Activated CD8-positive, alpha-beta T cell treated with anti-CD3 and anti-CD28 coated beads, Interleukin-2, amount 10 ng/mL, durations not matched to agents 7 days and 5 days (primary cell): ENCODE measurements around the gene TOMM22. TPM values are rescaled to one million over a fixed set of nuclear protein-coding genes. Genes with fewer than 3 reads are reported as not detected.
A peak's percentile ranks its signal among the peaks of the same experiment; 100 is the strongest.

Source experiments
- ATAC-seq: fragments of 150-1000 bp; cut with Tn5 transposase; one replicate; pipeline ENCODE4 v1.10.0; 2021; ENCODE audit warnings: moderate library complexity
- CTCF ChIA-PET: fragments of 350-600 bp; sonication (Branson Sonifier 250); formaldehyde crosslinking; loops from one replicate; lab custom pipeline; 2021; ENCODE audit warnings: antibody characterized with exemption; lab: Charles Lee
- POLR2A ChIA-PET: fragments of 350-600 bp; sonication (Branson Sonifier 250); formaldehyde crosslinking; loops from one replicate; lab custom pipeline; 2021; ENCODE audit warnings: antibody characterized with exemption; lab: Charles Lee
- DNase-seq: peaks from one replicate; pipeline ENCODE4 v3.0.0-alpha.2; 2020
- H3K27ac Mint-ChIP-seq: one replicate; pipeline ENCODE4 v1.8.0; 2021; ENCODE audit warnings: mild to moderate bottlenecking, mixed read lengths
- H3K27me3 Mint-ChIP-seq: one replicate; pipeline ENCODE4 v1.8.0; 2021; ENCODE audit warnings: low read depth, mixed read lengths
- H3K36me3 Mint-ChIP-seq: one replicate; pipeline ENCODE4 v1.8.0; 2021; ENCODE audit warnings: low read depth, mixed read lengths
- H3K4me1 Mint-ChIP-seq: one replicate; pipeline ENCODE4 v1.8.0; 2021; ENCODE audit warnings: low read depth, mixed read lengths
- H3K4me3 Mint-ChIP-seq: one replicate; pipeline ENCODE4 v1.8.0; 2021; ENCODE audit warnings: mild to moderate bottlenecking, mixed read lengths
- H3K9me3 Mint-ChIP-seq: one replicate; pipeline ENCODE4 v1.8.0; 2022; ENCODE audit warnings: mixed read lengths; ENCODE audit not compliant: insufficient read depth
- total RNA-seq, 2 experiments: library from RNA; stranded (reverse); gene quantifications; one replicate each; pipeline ENCODE4 v1.2.3, GENCODE V29; 2021

TOMM22 gene
- total RNA-seq, 2 experiments from 2014 or later = 91.3 to 98.7 TPM

GRCh38 chr22:38727123-38727522 lies 45.4 kb downstream of the TOMM22 start:
- DNase-seq (no peak), ATAC-seq (no peak)
- ChIA-PET POLR2A (interaction anchor here (6.0 kb wide), 1 partner anchor 6 kb away, joined by 41 read pairs; no protein-coding TSS in a partner anchor), CTCF (no interaction called here)
- Mint-ChIP-seq H3K4me3 (no peak overlapping the region), H3K36me3 (peaks cover 67% of the 10 kb centered on the region), H3K27me3 (no peaks in the 10 kb centered on the region), H3K4me1 (no peaks in the 10 kb centered on the region), H3K9me3 (no peaks in the 10 kb centered on the region), H3K27ac (no peak overlapping the region)

DNA sequence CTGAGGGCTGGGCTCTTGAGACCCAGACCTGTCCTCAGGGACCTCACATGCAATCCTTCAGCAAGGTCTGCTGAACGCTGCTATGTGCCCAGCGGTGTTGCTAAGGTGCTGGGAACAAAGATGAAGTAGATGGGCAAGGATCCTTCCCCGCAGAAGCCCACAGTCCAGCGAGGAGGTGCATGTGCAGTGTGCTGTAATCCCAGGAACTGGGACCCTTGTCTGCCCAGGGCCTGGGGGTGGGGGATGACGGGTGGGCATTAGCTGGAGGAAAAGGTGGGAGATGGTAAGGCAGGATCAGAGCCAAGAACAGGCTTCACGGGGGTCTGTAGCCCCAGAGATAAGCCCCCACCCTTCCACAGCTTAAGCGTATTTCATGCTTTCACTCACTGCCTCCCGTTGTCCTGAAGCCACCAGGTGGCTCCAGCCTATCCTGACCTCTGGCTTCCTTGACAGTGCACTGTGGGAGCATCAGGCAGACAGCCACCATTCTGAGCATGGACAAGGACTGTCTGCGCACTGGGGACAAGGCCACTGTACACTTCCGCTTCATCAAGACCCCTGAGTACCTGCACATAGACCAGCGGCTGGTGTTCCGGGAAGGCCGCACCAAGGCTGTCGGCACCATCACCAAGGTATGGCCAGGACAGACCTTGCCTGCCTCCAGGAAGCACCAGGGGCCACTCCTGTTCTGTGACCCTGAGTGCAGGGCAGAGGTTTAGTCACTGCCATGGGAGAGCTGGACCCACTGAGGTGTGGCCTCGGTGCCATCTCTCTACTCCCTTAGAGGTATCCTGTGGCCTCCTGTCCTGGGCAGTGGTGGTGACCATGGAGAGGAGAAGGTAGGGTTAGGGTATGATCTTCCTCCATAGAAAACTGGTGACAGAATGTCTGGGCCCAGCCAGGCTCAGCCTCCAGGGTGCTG lies 46.0 kb downstream of the TOMM22 start:
- no peak for ATAC-seq
- no peaks in the 10 kb centered on the region for H3K9me3 Mint-ChIP-seq
- ChIA-PET POLR2A (interaction anchor here (16.4 kb wide), 1 partner anchor 25 kb away, joined by 307 read pairs; the partner anchor contains the start of gene SUN2), CTCF (no interaction called here)
- H3K4me1 Mint-ChIP-seq = no peaks in the 10 kb centered on the region
- H3K36me3 Mint-ChIP-seq = peaks cover 65% of the 10 kb centered on the region
- no peak for DNase-seq
- H3K27ac Mint-ChIP-seq = peak overlapping the region; percentile 28
- no peak overlapping the region for H3K4me3 Mint-ChIP-seq
- no peaks in the 10 kb centered on the region for H3K27me3 Mint-ChIP-seq

GRCh38 chr22:38728871-38729796 lies 47.4 kb downstream of the TOMM22 start:
- Mint-ChIP-seq H3K27ac (peak overlapping the region; percentile 16), H3K4me1 (peaks cover 8% of the 10 kb centered on the region), H3K36me3 (peaks cover 69% of the 10 kb centered on the region), H3K4me3 (no peak overlapping the region), H3K9me3 (no peaks in the 10 kb centered on the region), H3K27me3 (no peaks in the 10 kb centered on the region)
- CTCF ChIA-PET = no interaction called here
- ATAC-seq = no peak
- no peak for DNase-seq
- POLR2A ChIA-PET = interaction anchor here (1.8 to 16.4 kb wide), 2 partner anchors 14 to 23 kb away, joined by 6 to 307 read pairs; partner anchors contain the start of gene SUN2

DNA sequence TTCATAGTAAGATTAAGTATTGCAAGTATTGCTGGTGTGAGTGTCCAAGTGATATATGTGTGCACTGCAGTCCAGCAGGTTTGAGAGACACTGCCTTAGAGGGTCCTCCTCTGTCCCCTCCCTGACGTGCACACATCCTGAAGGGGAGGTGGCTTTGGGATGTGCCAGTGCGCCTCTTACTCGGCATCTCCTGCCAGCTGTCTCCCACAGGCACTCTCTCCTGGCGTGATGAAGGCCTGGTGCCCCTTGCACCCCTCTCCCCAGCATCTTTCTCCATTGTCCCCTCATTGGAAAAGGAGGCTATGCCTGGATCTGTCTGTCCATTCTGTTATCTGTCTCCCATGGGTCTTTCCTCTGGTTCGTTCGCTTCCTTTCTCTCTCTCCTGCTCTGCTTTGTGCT lies 48.2 kb downstream of the TOMM22 start:
- no peaks in the 10 kb centered on the region for H3K9me3 Mint-ChIP-seq
- no peak overlapping the region for H3K4me3 Mint-ChIP-seq
- ATAC-seq (no peak), DNase-seq (no peak)
- POLR2A ChIA-PET = interaction anchor here (1.8 to 16.4 kb wide), 3 partner anchors 6 to 22 kb away, joined by 6 to 307 read pairs (median 41); partner anchors contain the start of gene SUN2
- H3K27me3 Mint-ChIP-seq = no peaks in the 10 kb centered on the region
- CTCF ChIA-PET = no interaction called here
- H3K36me3 Mint-ChIP-seq = peaks cover 69% of the 10 kb centered on the region
- peaks cover 14% of the 10 kb centered on the region for H3K4me1 Mint-ChIP-seq
- peak overlapping the region; percentile 66 for H3K27ac Mint-ChIP-seq

GRCh38 chr22:38730411-38730871 lies 48.7 kb downstream of the TOMM22 start:
- Mint-ChIP-seq H3K27ac (peak overlapping the region; percentile 68), H3K27me3 (no peaks in the 10 kb centered on the region), H3K4me3 (no peak overlapping the region), H3K9me3 (no peaks in the 10 kb centered on the region), H3K36me3 (peaks cover 69% of the 10 kb centered on the region), H3K4me1 (peaks cover 19% of the 10 kb centered on the region)
- ATAC-seq (no peak), DNase-seq (no peak)
- ChIA-PET POLR2A (interaction anchor here (1.1 to 16.4 kb wide), 4 partner anchors 6 to 23 kb away, joined by 5 to 307 read pairs (median 23); partner anchors contain the start of gene SUN2), CTCF (no interaction called here)

GRCh38 chr22:38731703-38732161 lies 50.0 kb downstream of the TOMM22 start:
- Mint-ChIP-seq H3K9me3 (no peaks in the 10 kb centered on the region), H3K36me3 (peaks cover 73% of the 10 kb centered on the region), H3K4me1 (peaks cover 29% of the 10 kb centered on the region), H3K27me3 (no peaks in the 10 kb centered on the region), H3K4me3 (peak overlapping the region; percentile 34), H3K27ac (peak overlapping the region; percentile 85)
- ATAC-seq (no peak), DNase-seq (no peak)
- POLR2A ChIA-PET = interaction anchor here (1.0 to 16.4 kb wide), 7 partner anchors 8 to 50 kb away, joined by 3 to 307 read pairs (median 5); partner anchors contain the start of genes SUN2 and TOMM22
- CTCF ChIA-PET = interaction anchor here (0.9 to 5.4 kb wide), 6 partner anchors 8 to 35 kb away, joined by 3 to 57 read pairs (median 14); no protein-coding TSS in a partner anchor

DNA sequence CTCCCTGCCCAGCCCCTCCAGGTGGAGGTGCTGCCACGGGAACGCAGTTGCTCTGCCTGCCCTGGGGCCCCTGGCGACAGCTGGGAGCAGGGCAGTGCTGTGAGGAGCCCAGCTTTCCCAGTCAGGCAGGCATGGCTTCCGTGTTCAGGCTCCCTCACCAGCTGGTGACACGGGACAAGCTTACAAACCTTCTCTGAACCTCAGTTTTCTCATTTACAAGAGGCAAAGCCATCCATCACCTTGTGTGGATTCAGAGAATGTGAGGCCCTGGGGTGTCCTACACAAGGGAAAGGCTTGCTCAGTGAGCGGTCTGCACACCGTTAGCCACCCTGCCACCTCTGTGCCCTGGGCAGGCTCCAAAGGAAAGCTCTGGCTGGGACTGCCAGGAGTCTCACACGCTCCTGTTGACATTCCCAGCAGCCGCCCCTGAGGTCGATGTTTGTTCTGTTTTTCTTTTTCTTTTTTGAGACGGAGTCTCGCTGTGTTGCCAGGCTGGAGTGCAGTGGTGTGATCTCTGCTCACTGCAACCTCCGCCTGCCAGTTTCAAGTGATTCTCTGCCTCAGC lies 50.6 kb downstream of the TOMM22 start:
- no peak for DNase-seq

GRCh38 chr22:38733329-38733723 lies 51.6 kb downstream of the TOMM22 start:
- DNase-seq (peak; percentile 74), ATAC-seq (peak; percentile 59)
- ChIA-PET POLR2A (interaction anchor here (0.9 to 16.4 kb wide), 8 partner anchors 9 to 37 kb away, joined by 3 to 307 read pairs (median 6); partner anchors contain the start of gene SUN2), CTCF (interaction anchor here (0.6 to 5.4 kb wide), 13 partner anchors 9 to 120 kb away, joined by 3 to 57 read pairs (median 10); partner anchors contain the start of genes GTPBP1 and NPTXR)
- peaks cover 77% of the 10 kb centered on the region for H3K36me3 Mint-ChIP-seq
- H3K4me1 Mint-ChIP-seq = peaks cover 45% of the 10 kb centered on the region
- peak overlapping the region; percentile 85 for H3K27ac Mint-ChIP-seq
- H3K4me3 Mint-ChIP-seq = peak overlapping the region; percentile 18
- H3K9me3 Mint-ChIP-seq = no peaks in the 10 kb centered on the region
- no peaks in the 10 kb centered on the region for H3K27me3 Mint-ChIP-seq

More for the DNA sequence above, 50.6 kb downstream of the TOMM22 start:
- H3K27ac Mint-ChIP-seq = peak overlapping the region; percentile 85
- H3K4me3 Mint-ChIP-seq = peak overlapping the region; percentile 34
- POLR2A ChIA-PET = interaction anchor here (1.0 to 16.4 kb wide), 8 partner anchors 8 to 51 kb away, joined by 3 to 307 read pairs (median 6); partner anchors contain the start of genes SUN2 and TOMM22
- H3K27me3 Mint-ChIP-seq = no peaks in the 10 kb centered on the region
- CTCF ChIA-PET = interaction anchor here (0.6 to 5.4 kb wide), 11 partner anchors 9 to 271 kb away, joined by 3 to 57 read pairs (median 10); partner anchors contain the start of genes GTPBP1 and NPTXR
- ATAC-seq = no peak
- peaks cover 35% of the 10 kb centered on the region for H3K4me1 Mint-ChIP-seq
- H3K9me3 Mint-ChIP-seq = no peaks in the 10 kb centered on the region
- H3K36me3 Mint-ChIP-seq = peaks cover 73% of the 10 kb centered on the region

DNA sequence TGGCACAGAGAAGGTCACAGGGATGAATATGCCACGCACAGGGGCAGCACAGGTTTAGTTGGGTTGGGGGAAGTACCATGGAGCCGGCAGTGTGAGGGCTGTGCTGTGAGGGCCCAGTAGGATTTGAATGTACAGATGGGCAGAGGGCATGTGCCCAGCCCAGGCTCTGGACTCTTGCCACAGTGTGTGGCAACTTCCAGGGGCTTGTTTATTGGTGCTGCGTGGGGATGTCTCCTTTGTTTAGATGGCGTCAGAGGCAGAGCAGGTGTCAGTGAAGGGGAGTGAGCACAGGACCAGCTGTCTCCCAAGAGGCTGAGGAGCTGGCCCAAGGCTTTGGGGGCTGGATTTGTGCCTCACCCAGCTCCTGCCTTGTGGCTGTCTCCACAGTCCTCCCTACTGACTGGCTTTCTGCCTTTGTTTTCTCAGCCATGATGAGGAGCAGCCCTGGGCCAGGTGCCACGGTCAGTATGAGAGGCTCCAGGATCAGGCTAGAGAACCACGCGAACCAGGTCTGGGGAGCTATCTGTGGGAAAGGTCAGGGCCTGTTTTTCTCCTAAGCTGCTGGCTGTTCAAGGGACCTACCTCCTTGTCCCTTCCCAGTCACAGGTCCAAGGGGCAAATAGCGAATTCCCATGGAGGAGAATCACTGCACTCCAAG lies 52.1 kb downstream of the TOMM22 start:
- ATAC-seq (no peak), DNase-seq (no peak)
- CTCF ChIA-PET = interaction anchor here (0.9 to 5.4 kb wide), 15 partner anchors 9 to 120 kb away, joined by 3 to 57 read pairs (median 5); partner anchors contain the start of genes GTPBP1 and NPTXR
- POLR2A ChIA-PET = interaction anchor here (0.9 to 16.4 kb wide), 7 partner anchors 9 to 35 kb away, joined by 3 to 307 read pairs (median 12); partner anchors contain the start of genes GTPBP1 and SUN2
- peak overlapping the region; percentile 85 for H3K27ac Mint-ChIP-seq
- no peaks in the 10 kb centered on the region for H3K27me3 Mint-ChIP-seq
- H3K36me3 Mint-ChIP-seq = peaks cover 77% of the 10 kb centered on the region
- H3K4me3 Mint-ChIP-seq = no peak overlapping the region
- H3K4me1 Mint-ChIP-seq = peaks cover 47% of the 10 kb centered on the region
- no peaks in the 10 kb centered on the region for H3K9me3 Mint-ChIP-seq
